ENCODE results near the gene ARNT2.

DNA sequence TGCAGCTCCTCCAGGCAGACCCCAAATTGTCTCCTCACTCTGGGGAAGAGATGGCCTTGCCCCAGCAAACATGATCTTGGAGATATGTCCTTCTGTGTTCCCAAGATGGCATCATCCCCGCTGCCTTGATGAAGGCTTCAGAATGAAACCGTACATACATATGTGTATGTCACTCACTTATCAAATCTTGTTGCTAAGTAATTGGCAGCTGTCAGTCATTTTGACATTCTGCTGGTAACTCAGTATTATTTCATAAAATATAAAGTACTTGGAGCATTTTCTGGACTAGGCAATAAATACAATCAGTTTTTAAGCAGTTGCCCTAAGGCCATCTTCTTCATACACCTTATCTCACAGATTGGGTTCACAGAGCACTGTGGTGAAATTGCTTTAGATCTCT is 62.4 kb downstream of the ARNT2 start:
- TF ChIP-seq POLR2A (IDR thresholded peaks at IDR 0.05; ENCODE audit: low read depth, low read length) (no peak), POLR2AphosphoS5 (IDR thresholded peaks at IDR 0.05; ENCODE audit: low read depth, low read length) (no peak)
